ENCODE measurements around the gene SKP1. TPM values are rescaled to one million over a fixed set of nuclear protein-coding genes. Genes with fewer than 3 reads are reported as not detected.

SKP1 gene
- total RNA-seq, 1 experiment from 2014 or later, result 245 TPM

DNA sequence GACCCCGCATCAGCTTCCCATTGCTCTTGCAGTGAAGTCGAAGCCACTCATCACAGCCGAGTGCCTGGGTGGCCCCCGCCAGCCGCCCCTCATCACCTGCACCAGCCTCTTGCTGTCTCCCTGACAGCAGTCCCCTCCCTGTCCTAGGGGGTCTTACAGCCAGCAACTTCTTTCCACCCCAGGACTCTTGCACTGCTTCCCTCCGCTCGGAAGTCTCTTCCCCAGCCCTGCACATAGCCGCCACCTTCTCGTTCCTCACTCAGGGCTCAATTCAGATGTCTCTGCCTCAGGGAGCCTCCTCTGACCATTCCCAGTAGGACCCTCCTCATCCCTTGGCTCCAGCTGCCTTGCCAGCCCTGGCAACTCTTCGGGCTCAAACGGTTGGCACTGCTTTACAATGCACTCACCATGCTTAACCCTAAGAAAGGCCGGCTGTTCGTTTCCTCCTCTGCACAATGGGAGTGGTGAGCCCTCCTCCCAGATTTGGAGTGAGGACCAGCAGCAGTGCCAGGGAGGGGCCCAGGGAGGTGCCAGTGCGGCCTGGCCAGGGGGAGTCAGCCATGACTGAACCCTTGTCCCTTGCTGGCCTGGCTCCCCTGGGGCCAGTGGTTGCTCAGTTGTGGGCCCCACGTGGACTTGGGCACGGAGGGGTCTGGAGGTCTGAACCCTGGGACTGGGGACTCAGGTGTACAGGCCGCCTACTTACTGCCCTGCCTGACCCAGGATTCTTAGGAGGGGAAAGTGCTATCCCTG is 56.2 kb downstream of the SKP1 start:
- Histone ChIP-seq H4K20me1 (ENCODE audit: insufficient read depth) (no peaks in the 10 kb centered on the region), H2AFZ (ENCODE audit: low read depth, low read length, poor library complexity, severe bottlenecking) (no peak overlapping the region), H3K27me3 (ENCODE audit: insufficient read depth, low read length) (no peaks in the 10 kb centered on the region), H3K4me1 (ENCODE audit: control insufficient read depth in 1 of 2, insufficient read depth in 2 of 2, low read length in 2 of 2) (peaks cover 18 to 30% of the 10 kb centered on the region in 2 experiments), H3K4me3 (replicated peaks in 1 of 2; ENCODE audit: low read depth in 1 of 2, low read length in 2 of 2) (no peak overlapping the region), H3K9ac (ENCODE audit: low read length) (no peak overlapping the region), H3K9me2 (ENCODE audit: insufficient read depth) (no peaks in the 10 kb centered on the region), H3K9me3 (ENCODE audit: control insufficient read depth in 1 of 2, insufficient read depth in 1 of 2, low read depth in 1 of 2, low read length in 2 of 2) (no peaks in the 10 kb centered on the region), H3K4me2 (ENCODE audit: low read length) (no peak overlapping the region), H3K27ac (ENCODE audit: low read depth, low read length) (no peak overlapping the region), H3K79me2 (ENCODE audit: insufficient read depth, low read length) (no peaks in the 10 kb centered on the region), H3K36me3 (ENCODE audit: control insufficient read depth in 1 of 2, insufficient read depth in 2 of 2, low read length in 2 of 2) (0 out of 4 replicates have a peak, but pooled peaks cover 0 to 8% of the 10 kb centered on the region in 2 experiments)
- RAD21 ChIA-PET (ENCODE audit: low non-redundant PET in 1 of 2, low total read pairs in 2 of 2, uncharacterized antibody in 2 of 2, unreplicated experiment in 2 of 2), result no interaction called here
- intact Hi-C loops (cut with micrococcal nuclease), result no loop called here
- no peak for DNase-seq (ENCODE audit: low read depth, low spot score)
- CTCF ChIA-PET, result no interaction called here
- no peak for ATAC-seq
- POLR2A ChIA-PET, result no interaction called here
- BruUV-seq (replicated peaks), result no TSS peak
- TF ChIP-seq SIN3A (IDR thresholded peaks at IDR 0.05; ENCODE audit: low read depth) (no peak), SP1 (IDR thresholded peaks at IDR 0.05; ENCODE audit: low read depth) (no peak), EZH2phosphoT487 (IDR thresholded peaks at IDR 0.05; ENCODE audit: borderline replicate concordance) (no peak), TCF7L2 (IDR thresholded peaks at IDR 0.05; ENCODE audit: borderline replicate concordance, extremely low read depth, insufficient read depth, insufficient read length) (no peak), CBX3 (IDR thresholded peaks at IDR 0.05; ENCODE audit: low read depth) (no peak), CEBPB (IDR thresholded peaks at IDR 0.05; ENCODE audit: low read depth) (no peak), POLR2AphosphoS5 (IDR thresholded peaks at IDR 0.05; ENCODE audit: low read depth, low read length) (no peak), FOSL1 (IDR thresholded peaks at IDR 0.05; ENCODE audit: low read depth) (no peak), JUND (IDR thresholded peaks at IDR 0.05) (no peak), ZNF274 (IDR thresholded peaks at IDR 0.05; ENCODE audit: low read depth, low read length) (no peak), ELF1 (IDR thresholded peaks at IDR 0.05; ENCODE audit: borderline replicate concordance, low read depth) (no peak), RAD21 (IDR thresholded peaks at IDR 0.05; ENCODE audit: low read depth) (no peak), POLR2A (IDR thresholded peaks at IDR 0.05; ENCODE audit: borderline replicate concordance, extremely low read depth, insufficient read depth, insufficient read length) (no peak), SRF (IDR thresholded peaks at IDR 0.05; ENCODE audit: low read depth) (no peak)
- TF ChIP-seq, protein P1, sequence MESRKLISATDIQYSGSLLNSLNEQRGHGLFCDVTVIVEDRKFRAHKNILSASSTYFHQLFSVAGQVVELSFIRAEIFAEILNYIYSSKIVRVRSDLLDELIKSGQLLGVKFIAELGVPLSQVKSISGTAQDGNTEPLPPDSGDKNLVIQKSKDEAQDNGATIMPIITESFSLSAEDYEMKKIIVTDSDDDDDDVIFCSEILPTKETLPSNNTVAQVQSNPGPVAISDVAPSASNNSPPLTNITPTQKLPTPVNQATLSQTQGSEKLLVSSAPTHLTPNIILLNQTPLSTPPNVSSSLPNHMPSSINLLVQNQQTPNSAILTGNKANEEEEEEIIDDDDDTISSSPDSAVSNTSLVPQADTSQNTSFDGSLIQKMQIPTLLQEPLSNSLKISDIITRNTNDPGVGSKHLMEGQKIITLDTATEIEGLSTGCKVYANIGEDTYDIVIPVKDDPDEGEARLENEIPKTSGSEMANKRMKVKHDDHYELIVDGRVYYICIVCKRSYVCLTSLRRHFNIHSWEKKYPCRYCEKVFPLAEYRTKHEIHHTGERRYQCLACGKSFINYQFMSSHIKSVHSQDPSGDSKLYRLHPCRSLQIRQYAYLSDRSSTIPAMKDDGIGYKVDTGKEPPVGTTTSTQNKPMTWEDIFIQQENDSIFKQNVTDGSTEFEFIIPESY (IDR thresholded peaks at IDR 0.05; ENCODE audit: extremely low read depth, insufficient replicate concordance, low read length), result no peak
- TF ChIP-seq, protein P2, sequence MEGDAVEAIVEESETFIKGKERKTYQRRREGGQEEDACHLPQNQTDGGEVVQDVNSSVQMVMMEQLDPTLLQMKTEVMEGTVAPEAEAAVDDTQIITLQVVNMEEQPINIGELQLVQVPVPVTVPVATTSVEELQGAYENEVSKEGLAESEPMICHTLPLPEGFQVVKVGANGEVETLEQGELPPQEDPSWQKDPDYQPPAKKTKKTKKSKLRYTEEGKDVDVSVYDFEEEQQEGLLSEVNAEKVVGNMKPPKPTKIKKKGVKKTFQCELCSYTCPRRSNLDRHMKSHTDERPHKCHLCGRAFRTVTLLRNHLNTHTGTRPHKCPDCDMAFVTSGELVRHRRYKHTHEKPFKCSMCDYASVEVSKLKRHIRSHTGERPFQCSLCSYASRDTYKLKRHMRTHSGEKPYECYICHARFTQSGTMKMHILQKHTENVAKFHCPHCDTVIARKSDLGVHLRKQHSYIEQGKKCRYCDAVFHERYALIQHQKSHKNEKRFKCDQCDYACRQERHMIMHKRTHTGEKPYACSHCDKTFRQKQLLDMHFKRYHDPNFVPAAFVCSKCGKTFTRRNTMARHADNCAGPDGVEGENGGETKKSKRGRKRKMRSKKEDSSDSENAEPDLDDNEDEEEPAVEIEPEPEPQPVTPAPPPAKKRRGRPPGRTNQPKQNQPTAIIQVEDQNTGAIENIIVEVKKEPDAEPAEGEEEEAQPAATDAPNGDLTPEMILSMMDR (IDR thresholded peaks at IDR 0.05 in 2 of 3, conservative IDR thresholded peaks at IDR 0.05 in 1 of 3; ENCODE audit: borderline replicate concordance in 1 of 3, insufficient read depth in 1 of 3, low read depth in 2 of 3, low read length in 2 of 3), result no peak
